Measurements from ENCODE around the gene IQGAP2.

Gene IQGAP2

GRCh38 chr5:76634661-76635060 lies 231.6 kb downstream of the IQGAP2 start:
- no peak for TF ChIP-seq POLR2A (IDR thresholded peaks at IDR 0.05; ENCODE audit: low read length)

GRCh38 chr5:76637490-76637889 lies 234.4 kb downstream of the IQGAP2 start:
- DNase-seq = no peak
- TF ChIP-seq GATA1 (IDR thresholded peaks at IDR 0.05; ENCODE audit: low read depth, low read length) (no peak), POLR2A (IDR thresholded peaks at IDR 0.05; ENCODE audit: low read length) (no peak)

More at GRCh38 chr5:76634661-76635060, 231.6 kb downstream of the IQGAP2 start:
- no peak for DNase-seq

DNA sequence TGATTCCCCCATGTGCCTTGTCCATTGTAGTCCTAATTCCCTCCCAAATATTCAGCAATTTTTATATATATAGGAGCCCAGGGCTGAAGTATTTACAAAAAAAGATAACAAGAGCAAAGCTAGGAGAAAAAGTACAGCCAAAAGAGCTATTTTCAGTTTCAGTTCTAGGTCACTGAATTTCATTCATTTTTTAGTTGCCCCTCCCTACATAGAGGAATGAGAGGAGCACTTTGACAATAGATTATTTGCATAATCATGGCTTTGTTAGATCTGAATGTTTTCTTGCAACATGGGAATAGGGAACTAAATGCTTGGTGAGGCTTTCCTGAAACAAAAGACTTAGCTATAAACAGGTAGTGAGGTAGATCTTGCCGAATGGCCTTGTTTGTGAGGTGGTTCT lies 235.4 kb downstream of the IQGAP2 start:
- no peak for DNase-seq
- no peak for TF ChIP-seq GATA1 (IDR thresholded peaks at IDR 0.05; ENCODE audit: low read depth, low read length)
- TF ChIP-seq POLR2A (IDR thresholded peaks at IDR 0.05; ENCODE audit: low read length) = no peak

GRCh38 chr5:76641514-76642120 lies 238.5 kb downstream of the IQGAP2 start:
- no peak for TF ChIP-seq POLR2A (IDR thresholded peaks at IDR 0.05; ENCODE audit: low read length)
- TF ChIP-seq GATA1 (IDR thresholded peaks at IDR 0.05; ENCODE audit: low read depth, low read length) = no peak
- peak; percentile 77 to 86 for DNase-seq

- TF ChIP-seq GATA1 (IDR thresholded peaks at IDR 0.05; ENCODE audit: low read depth, low read length) (no peak), POLR2A (IDR thresholded peaks at IDR 0.05; ENCODE audit: low read length) (no peak)
- DNase-seq = no peak
Measured at GRCh38 chr5:76642390-76643040, 239.4 kb downstream of the IQGAP2 start.

DNA sequence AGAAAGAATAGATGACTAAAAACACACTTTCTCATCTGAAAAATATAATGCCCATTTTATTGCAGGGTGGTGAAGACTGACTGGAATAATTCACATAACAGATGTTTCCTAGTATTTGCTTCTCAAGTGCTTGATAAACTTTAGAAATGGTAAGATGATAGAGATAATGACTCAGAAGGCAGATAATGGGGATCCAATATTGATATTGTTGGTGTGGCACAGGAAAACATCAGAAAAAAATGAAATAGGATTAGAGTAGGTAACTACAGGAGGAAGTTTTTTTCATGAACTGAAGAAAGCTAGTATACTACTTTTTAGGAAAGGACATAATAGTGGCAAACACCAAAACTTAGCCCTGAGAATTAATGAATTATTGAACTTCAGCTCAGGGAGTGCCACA lies 240.3 kb downstream of the IQGAP2 start:
- TF ChIP-seq GATA1 (IDR thresholded peaks at IDR 0.05; ENCODE audit: low read depth, low read length) (no peak), POLR2A (IDR thresholded peaks at IDR 0.05; ENCODE audit: low read length) (no peak)
- DNase-seq = no peak

DNA sequence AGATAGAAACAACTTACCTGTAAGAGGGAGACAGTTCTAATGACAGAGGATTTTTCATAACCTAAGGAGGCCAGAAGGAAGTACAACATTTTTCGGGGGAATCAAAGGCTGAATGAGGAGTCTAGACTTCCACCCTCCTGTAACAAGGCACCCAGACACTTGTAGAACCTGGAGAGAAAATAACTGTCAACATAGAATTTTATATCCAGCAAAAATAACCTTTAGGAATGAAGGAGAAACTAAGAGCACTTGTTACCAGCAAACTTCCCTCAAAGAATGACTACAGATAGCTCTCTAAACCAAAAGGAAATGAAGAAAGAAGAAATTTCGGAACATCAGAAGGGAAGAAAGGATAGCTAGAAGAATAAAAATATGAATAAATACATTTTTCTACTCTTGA lies 246.1 kb downstream of the IQGAP2 start:
- no peak for TF ChIP-seq POLR2A (IDR thresholded peaks at IDR 0.05; ENCODE audit: low read length)
- TF ChIP-seq GATA1 (IDR thresholded peaks at IDR 0.05; ENCODE audit: low read depth, low read length) = no peak
- no peak for DNase-seq

- no peak for DNase-seq
- TF ChIP-seq POLR2A (IDR thresholded peaks at IDR 0.05; ENCODE audit: low read length) = no peak
- TF ChIP-seq GATA1 (IDR thresholded peaks at IDR 0.05; ENCODE audit: low read depth, low read length) = no peak
Measured at GRCh38 chr5:76652809-76653414, 249.8 kb downstream of the IQGAP2 start.

- DNase-seq = peak in 1 of 2 experiments; percentile 27
- TF ChIP-seq GATA1 (IDR thresholded peaks at IDR 0.05; ENCODE audit: low read depth, low read length) = no peak
- TF ChIP-seq POLR2A (IDR thresholded peaks at IDR 0.05; ENCODE audit: low read length) = no peak
Measured at GRCh38 chr5:76657091-76657490, 254.0 kb downstream of the IQGAP2 start.

DNA sequence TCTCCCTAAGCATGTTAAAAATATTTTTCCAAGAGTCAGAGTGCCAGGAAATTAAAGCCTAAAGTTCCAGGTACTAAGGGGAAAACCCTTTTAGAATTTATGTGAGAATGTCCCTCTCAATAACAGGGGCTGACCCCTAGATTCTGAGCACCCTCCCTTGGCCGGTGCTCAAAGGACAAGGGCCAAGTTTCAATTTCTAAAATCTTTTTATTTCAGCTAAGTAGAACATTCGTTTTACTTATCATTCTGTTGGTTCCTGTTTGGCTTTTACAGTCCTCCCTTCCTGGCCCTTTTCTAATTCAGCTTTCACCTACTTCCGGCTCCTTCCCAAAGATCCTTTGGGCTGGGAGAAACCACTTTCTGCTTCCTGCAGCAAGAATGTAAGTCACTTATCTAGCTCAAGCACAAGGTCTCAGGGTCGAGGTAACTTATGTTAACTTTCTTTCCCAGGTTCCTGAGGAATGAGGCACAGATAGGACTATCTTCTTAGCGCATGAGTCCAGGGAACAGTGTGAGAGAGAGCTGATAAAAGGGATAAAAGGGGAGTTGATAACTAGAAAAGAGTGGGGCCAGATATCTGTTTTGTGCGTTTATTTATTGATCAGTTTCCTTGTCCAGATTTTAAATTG lies 254.7 kb downstream of the IQGAP2 start:
- TF ChIP-seq POLR2A (IDR thresholded peaks at IDR 0.05; ENCODE audit: low read length) = no peak
- no peak for TF ChIP-seq GATA1 (IDR thresholded peaks at IDR 0.05; ENCODE audit: low read depth, low read length)
- peak; percentile 76 to 92 for DNase-seq

- TF ChIP-seq GATA1 (IDR thresholded peaks at IDR 0.05; ENCODE audit: low read depth, low read length) (no peak), POLR2A (IDR thresholded peaks at IDR 0.05; ENCODE audit: low read length) (no peak)
- DNase-seq = no peak
Measured at GRCh38 chr5:76660360-76660759, 257.3 kb downstream of the IQGAP2 start.

- TF ChIP-seq POLR2A (IDR thresholded peaks at IDR 0.05; ENCODE audit: low read length) (no peak), GATA1 (IDR thresholded peaks at IDR 0.05; ENCODE audit: low read depth, low read length) (no peak)
- DNase-seq = peak; percentile 14 to 49
Measured at GRCh38 chr5:76662521-76662920, 259.4 kb downstream of the IQGAP2 start.

DNA sequence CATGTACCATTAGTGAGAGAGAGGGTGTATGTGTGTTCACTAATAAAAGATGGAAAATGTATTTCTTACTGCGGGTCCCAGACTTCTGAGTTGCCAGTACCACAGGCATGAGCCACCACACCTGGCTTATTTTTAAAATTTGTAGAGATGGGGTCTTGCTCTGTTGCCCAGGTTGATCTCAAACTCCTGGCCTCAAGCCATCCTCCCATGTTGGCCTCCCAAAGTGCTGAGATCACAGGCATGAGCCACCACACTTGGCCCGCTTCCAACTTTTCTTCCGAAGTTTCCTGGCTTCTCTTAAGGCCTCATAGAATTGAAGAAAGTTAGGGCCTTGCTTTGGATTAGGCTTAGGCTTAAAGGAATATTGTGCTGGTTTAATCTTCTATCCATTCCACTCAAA lies 260.5 kb downstream of the IQGAP2 start:
- peak in 1 of 2 experiments; percentile 27 for DNase-seq

GRCh38 chr5:76664079-76664478 lies 261.0 kb downstream of the IQGAP2 start:
- DNase-seq = no peak
- TF ChIP-seq POLR2A (IDR thresholded peaks at IDR 0.05; ENCODE audit: low read length) (no peak), GATA1 (IDR thresholded peaks at IDR 0.05; ENCODE audit: low read depth, low read length) (no peak)

More for the DNA sequence above, 260.5 kb downstream of the IQGAP2 start:
- TF ChIP-seq GATA1 (IDR thresholded peaks at IDR 0.05; ENCODE audit: low read depth, low read length) = no peak
- TF ChIP-seq POLR2A (IDR thresholded peaks at IDR 0.05; ENCODE audit: low read length) = no peak

Data from erythroblast (primary cell).